Measurements from ENCODE around the gene DENND1A.

Gene DENND1A

DNA sequence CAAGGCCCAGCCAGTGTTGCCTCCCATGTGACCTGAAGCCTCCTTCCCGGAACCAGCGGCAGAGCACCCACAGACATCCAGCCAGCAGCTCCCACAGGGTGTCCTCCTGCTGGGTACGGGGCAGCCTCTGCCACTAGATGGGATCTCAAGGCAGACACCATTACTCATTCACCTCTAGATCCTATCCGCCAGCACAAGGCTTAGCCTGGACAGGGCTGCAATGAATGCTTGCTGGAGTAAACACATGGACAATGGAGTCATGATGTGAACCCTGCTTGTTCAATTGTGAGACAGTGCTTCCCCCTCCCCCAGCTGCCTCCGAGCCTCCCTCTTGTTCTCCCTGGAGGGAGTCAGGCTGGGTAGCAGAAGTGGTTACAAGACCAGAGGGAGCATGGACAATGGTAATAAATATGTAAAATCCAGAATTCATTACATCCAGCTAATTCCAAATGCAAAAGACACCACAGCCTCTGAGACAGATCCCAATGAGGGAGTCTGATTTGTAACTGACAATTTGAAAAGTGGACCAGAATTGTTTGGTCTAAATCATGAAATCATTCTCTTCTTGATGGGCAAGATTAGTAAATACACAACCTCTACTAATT is 441.9 kb downstream of the DENND1A start:
- no peak for DNase-seq (ENCODE audit: low read depth)

DNA sequence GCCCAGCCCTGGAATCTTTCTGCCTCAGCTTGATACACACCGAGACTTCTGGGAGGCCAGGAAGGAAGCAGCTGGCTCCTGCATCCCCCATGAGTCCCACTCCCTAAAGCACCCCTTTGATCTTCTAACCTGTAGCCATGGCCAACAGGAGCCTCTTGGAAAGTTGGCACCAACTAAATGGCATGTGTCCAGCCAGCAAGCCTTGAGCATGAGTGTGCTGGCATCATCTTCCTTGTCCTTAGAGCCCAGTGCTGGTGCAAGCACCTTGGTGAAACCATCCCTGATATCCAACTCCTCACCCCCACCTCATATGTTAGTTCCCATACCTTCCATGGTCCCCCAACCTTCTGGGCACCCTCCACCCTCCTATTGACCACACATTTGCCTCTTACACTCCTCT is 443.5 kb downstream of the DENND1A start:
- no peak for DNase-seq (ENCODE audit: low read depth)

DNA sequence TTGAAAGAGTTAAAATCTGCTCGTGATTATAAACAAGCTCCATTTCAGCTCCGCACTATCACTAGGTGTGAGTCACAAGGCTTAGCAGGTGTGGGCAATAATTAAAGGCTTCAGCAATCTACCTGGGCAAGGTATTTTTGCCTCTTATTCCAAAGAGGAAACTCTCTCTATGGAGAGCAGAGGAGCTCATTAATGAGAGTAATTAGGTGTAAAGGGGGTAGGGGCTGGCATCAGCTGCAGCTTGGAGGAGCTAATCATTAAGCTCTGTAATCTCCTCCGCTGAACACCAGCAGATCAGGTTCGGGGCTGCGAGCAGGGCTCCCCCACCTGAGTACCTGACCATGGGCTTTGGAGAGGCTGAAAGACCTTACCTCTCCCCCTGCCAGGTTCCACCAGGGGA is 444.7 kb downstream of the DENND1A start:
- DNase-seq (ENCODE audit: low read depth), result no peak

DNA sequence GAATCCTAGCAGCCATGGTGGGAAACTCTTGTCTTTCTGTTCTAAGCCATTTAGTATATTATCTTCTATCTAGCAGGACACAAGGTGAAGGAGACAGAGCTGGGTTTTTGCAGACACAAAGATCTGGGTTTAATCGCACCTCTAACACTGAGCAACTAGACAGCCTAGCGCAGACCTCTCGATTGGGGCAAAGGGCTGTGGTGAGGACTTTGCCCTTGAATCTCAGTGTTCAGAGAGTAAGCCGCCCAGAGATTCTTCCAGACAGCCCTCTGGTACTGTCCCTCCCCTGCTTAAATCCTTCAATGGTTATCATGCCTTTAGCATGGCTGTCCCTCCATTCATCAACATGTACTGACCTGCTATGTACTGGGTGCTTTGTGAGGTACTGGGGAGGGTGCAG is 445.8 kb downstream of the DENND1A start:
- no peak for DNase-seq (ENCODE audit: low read depth)

DNA sequence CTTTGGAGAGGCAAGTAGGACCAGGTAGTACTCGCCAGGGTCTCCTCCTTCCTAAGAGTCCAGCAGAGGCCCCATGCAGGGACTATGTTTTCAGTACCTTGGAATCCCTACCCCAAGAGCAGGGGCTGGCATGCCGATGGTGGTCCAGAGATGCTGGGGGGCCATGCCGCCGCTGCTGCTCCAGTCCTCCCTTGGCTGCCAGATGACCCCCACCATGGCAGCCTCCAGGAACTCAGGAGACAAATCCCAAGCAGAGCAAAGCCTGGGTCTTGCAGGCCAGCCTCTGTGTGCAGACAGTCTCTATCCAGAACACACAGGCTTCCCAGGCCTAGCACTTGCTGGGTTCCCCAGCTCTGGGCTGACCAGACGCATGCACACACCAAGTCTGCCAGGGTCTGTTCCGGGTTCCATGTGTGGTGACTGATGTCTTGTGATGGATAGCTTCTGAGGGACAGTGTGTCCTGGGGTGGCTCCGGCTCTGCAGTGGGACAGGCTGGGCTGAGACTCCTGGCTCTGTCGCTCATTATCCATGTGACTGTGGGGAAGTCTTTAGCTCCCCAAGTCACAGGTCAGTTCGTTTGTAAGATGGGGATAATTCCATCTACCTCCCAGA is 446.6 kb downstream of the DENND1A start:
- DNase-seq (ENCODE audit: low read depth), result no peak

DNA sequence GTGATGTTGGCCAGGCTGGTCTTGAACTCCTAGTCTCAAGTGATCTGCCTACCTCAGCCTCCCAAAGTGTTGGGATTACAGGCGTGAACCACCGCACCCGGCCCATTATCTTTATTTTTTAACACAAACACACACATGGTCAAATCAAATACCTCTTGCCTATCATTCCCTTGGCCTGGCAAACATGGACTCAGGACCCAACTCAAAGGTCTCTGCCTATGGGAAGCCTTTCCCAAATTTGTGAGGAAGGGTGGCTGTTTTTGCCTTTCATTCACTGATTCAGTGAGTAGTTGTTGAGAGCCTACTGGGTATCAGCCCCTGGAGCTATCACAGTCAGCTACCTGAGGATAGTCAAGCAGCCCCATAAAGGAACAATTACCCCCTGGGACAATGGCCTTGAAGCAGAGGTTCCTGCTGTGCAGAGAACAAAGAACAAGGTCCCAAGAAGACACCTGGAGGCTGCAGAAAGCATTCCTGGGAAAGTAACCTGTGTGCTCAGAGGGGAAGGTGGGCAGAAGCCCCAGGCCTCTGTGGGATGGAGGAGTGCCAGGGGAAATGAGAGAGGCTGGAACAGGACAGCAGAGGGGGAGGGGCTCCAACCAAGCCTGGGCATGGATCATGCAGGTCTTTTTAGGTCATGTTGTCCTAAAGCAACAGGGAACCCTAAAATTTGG is 447.5 kb downstream of the DENND1A start:
- no peak for DNase-seq (ENCODE audit: low read depth)

DNA sequence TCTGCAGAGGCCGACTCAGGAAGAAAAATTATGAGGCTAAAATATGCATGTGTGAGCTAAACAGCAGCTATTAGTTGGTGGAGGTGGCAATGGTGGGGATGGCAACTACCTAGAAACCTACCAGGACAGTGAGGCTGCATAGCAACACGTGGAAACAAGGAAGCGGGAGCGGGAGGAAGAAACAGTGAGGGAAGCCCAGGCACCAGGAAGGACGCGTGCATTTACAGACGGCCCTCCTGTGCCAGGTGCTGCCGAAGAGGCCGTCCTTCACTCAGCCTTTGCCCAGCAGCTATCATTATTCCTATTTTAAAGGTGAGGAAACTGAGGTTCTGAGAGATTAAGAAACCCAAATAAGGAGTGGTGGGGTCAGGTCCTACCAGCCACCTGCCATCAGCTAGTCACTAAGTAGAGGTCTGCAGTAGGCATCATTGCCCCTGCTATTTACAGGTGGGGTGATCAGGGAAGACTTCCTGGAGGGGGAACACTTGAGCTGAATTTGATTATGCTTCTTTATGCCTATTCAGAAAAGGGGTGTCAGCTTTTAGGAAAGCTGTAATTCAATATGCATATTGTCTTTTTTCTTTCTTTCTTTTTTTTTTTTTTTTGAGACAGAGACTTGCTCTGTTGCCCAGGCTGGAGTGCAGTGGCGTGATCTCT is 448.6 kb downstream of the DENND1A start:
- DNase-seq (ENCODE audit: low read depth), result no peak

DNA sequence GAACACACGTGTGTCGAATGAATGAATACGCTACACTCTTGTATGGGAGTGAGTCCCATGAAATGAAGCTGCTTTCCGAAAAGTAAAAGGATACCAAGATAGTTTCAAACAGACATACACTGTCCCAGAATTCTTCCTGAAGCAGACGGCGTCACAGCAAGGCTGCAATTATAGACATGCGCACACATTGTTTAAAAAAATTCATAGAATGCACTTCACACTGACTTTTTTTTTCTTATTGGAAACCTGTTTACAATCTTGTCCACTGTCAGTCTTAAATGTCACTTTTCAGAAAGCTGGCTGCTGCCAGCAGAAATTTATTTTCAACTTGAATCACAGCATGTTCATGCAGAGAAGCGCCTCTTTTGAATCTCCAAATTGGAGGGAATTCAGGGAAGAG is 449.1 kb downstream of the DENND1A start:
- no peak for DNase-seq (ENCODE audit: low read depth)

DNA sequence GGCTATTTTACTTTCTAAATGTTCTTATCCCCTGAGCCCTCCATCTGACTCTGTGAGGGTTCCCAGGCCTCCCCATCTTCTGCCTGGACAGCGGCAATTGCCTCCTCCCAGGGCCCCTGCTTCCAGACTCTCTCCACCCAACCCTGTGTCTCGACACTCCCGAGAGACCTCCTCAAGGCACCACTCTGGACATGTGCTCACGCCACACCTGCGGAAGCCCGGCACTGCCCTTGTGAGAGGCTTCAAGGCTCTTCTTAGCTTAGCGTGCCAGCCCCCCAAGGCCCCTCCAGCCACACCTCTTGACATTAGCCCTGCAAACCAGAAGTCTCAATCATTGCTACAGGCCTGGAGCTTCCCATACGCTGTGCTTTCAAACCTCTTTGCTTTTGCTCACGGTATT is 449.8 kb downstream of the DENND1A start:
- no peak for DNase-seq (ENCODE audit: low read depth)

DNA sequence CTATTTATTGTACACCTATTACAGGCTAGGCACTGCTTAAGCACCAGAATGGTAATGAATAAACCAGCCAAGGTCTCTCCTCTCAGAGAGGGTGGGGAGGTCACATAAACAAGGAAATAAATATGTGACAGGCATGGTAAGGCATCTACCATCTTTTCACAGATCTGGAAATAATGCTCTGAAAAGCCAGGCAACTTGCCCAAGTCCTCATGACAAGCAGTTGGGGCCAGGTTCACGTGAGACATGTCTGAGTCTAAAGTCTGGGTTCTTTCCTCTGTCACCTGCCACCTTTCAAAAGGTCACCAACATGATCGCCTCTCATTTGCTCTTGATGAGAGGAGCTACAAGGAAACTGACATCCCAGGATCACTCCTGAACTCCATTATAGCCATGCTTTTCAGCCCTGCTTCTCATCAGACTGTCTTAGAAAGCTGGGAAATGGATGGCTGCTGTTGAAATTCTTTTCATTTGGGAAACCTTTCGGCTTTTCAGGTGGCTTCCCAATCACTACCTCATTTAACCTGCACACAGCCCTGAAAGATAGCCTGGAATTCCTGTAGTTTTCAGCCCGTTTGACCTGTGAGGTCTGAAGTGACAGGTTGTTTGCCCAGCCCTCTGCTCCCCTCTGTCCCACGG is 450.8 kb downstream of the DENND1A start:
- no peak for DNase-seq (ENCODE audit: low read depth)

DNA sequence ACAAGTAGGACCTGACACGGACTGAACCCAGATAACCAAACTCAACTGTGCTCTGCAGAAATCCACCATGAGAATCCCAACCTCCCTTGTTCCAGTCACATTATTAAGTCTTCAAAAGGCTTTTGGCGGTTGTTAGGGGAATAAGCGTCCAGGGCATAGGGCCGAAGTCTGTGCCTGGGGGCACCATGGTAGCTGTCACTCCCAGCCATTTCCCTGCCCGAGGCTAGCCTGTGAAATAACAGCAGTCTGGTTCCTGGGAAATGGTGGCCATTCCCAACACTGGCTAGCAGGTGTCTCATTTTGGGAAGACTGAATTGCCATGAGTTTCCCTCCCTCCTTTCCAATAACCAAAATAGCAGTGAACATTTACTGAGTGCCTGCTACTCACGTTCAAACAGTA is 451.8 kb downstream of the DENND1A start:
- DNase-seq (ENCODE audit: low read depth), result no peak

DNA sequence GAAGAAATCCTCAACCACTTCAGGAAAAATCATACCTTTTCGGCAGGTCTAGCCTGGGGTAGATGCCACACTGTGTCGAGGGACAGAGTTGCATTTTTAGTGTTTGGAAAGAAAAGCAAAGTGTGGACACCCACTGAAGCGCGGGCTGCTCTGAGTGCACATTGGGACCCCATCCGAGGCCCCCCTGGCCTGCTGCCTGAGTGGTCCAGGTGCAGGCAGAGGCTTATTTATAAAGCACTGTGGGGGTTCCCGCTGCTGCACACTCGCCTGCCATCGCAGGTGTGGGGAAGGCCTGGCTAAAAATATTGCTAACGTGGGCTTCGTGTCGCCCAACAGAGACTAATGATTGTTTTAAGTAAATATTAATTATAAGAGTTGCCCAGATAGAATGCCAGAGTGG is 454.5 kb downstream of the DENND1A start:
- no peak for DNase-seq (ENCODE audit: low read depth)

DNA sequence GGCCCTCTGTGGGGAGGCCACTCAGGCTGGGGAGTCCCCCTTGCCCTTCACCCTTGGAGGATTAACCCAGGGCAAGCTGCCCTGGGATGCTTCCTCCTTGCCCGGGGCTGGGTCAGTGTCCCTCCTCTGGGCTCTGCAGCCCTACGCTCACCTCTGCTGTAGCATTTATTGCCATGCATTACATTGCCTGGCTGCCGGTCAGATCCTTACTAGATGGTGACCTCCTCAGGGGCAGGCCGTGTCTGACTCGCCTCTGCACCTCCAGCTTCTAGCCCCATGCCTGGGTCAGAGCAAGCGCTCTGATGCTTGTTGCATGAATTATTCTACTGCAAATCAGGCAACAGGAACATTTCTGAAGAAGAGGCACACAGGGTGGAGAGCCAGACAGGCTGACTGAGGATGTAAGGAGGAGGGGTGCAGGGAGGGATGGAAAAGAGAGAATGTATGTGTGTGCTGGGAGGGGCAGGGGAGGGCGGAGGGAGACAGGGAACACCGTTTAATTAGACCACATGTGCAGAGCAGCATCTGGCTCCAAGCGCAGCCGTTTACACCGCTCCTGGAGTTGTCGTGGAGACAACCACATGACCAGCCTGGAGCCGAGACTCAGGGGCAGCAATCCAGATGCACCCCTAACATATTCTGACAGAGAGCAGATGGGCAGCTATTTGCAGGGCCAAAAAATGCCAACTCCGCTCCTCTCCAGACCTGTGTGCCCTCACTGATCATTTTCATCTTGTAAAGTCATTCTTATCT is 456.9 kb downstream of the DENND1A start:
- no peak for DNase-seq (ENCODE audit: low read depth)

DNA sequence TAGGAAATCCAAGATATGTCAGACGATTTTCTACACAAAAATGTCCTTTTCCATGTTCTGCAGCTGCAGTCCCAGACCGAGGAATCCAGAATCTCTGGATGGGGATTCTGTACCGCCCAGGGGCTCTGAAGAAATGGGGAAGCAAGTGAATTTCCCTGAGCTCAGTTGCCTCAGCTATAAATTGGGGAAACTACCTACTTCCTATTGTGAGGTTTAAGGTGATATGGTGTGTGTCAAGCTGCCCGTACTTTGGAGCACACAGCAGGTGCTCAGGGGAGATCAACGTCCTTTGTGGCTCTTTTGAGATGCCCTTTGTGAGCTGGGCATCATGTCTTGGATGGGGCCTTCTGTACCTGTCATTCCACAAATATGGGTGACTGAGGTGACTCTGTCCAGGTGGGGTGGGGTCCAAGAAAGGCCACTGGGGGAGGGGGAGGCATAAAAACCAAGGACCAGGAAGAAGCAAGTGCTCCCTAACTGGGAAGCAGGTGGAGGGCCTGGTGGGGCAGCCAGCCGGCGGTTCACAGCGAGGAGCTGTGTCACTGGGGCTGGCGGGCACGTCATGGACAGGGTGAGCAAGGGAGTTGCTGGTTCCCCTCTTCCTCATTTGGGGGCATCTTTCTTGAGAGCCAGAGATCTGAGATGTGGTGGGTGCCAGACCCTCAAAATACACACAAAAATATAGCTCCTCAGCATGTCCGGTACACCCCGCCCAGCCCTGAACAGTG is 457.9 kb downstream of the DENND1A start:
- no peak for DNase-seq (ENCODE audit: low read depth)

DNA sequence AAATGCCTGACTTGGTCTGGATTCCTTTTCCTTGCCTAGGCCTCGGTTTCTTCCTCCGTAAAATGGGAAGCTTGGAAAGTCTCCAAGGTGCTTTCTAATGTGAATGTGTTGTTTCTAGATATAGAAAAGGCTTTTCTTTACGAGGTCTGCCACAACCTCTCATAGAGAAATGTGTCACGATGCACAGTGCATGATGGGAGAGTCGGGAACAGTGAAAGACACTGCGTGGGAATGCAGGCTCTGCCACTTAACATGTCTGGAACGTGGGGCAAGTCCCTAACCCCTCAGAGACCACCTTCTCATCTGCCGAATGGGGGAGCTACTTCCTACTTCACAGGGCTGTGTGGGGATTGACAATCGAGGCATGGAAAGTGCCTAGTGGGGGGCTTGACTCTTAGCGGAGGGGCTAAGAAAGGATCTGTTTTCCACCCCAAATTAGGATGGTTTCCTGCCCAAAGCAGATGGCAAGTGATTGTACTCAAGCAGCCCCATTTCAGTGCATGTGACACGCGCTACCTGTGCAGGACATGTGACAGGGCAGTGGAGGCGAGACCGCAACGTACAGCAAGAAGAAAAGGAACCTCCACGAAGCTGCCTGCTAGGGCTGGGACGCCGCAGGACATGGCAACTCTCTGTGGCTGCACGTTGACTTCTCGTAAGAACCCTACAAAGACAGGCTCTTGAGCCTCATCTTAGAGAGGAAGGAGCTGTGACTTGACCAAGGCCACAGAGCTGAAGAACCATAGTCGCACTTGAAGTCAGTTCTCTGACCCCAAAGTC is 458.7 kb downstream of the DENND1A start:
- DNase-seq (ENCODE audit: low read depth), result no peak

DNA sequence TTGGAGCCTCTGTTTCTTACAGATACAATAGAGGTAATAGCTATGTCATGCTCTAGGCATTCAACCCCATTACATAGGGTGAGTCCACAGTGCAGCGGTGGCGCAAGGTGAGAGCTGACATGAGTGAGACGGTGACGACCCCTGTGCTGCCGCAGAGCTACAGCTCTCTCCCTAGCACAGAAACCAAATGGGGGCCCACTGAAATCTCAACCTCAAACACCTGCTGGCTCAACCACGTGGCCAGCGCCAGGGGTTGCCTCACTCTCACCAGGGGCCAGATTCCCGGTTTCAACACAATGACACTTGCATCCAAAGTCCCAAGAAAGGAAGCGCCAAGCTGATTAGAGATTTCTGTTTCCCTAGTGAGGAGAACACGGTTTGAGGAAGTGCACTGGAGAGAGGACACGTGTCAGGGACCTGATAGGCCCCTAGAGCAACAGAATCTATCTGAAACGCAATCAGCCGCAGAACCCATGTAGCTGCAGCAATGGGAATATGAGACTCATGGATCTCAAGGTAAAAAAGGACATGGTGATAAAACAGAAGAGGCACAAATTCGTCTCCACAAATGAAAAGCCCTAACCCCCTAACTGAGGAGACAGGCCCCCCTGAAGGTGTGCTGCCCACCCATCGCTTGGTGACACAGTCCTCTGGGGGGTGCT is 459.7 kb downstream of the DENND1A start:
- DNase-seq (ENCODE audit: low read depth), result no peak

DNA sequence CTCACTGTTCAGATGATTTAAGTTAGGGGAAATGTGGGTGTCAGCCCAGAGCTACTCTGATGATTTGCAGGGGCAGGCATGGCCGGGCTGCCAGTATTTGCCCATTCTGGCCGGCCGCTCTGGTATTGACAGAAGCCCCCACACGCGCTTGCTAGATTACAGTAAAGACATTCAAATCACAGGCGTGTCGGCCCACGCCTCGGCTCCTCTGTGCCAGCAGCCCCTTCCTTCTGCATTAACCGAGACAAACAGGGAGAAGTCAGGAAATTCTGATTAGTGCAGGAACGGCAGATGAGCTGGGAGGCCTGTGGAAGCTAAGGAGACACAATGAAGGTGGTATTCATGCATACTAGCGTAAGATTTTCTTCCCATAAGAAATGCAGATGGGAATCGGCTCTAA is 460.6 kb downstream of the DENND1A start:
- DNase-seq (ENCODE audit: low read depth), result no peak

DNA sequence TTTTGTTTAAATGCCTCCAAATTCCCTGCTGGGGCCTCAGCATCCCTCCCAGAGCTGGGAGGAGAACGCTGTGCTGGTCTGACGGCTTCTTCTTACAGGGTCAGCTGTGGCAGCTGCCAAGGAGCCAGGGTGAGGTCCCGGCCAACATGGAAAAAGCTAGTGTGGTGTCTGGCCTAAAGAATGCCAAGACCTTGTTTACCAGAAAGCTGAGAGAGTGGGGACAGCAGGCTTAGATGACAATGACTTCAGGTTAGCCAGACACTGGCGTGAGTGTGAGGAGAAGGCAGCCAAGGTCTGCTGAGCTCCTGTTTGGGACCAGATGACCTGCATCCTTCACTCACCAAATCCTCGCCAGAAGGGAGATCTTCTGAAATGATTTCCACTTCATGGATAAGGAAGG is 461.4 kb downstream of the DENND1A start:
- DNase-seq (ENCODE audit: low read depth), result no peak

DNA sequence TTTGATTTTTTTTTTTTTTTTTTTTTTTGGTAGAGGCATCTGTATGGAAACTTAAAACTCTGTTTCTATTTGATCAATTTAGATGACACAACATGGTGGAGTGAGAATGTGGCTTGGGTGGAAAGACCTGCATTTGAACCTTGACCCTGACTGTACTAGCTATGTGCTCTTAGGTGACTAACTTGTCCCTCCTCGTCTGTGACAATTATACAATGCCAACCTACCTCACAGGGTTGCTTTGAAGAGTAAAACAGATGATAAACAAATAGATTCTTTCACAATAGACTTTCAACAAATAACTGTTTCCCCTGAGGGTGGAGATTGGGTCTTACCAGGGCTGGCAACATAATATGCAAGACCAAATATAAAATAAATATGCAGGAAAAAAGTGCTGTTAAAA is 464.6 kb downstream of the DENND1A start:
- DNase-seq (ENCODE audit: low read depth), result no peak

DNA sequence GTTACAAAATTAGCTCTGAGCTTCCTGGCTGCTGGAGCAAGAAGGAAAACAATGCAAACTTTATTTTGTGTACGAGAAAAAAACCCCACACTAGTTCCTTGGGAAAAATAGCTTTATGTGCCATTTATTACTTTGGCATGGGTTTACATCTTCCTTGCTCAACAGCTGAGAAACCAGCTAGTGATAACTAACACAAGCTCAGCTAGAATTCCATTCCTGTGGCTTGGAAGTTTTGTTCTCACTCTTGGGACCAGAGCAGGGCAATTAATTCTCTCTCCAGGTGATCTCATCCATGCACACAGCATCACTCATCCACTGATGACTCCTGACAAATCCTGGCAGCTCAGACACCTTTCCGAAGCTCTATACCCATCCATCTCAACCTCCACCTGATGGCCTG is 469.8 kb downstream of the DENND1A start:
- no peak for DNase-seq (ENCODE audit: low read depth)

Data from activated T-helper 9 cell treated with anti-CD3 and anti-CD28 coated beads, Interleukin-2, amount 50 U/mL, for 16 hours (primary cell).